LHCN-M2 (cell line): ENCODE data around the gene GLOD5. TPM values are rescaled to one million over a fixed set of nuclear protein-coding genes. Genes with fewer than 3 reads are reported as not detected.

Experiments
- DNase-seq: peaks from one replicate; pipeline ENCODE4 v3.0.0-alpha.2; 2012; ENCODE audit warnings: low read depth
- total RNA-seq: library from RNA; depleted of rRNA; stranded (reverse); fragments of >200 nt; gene quantifications from 2 replicates; pipeline ENCODE4 v1.2.3, GENCODE V29; 2014

The GLOD5 gene
- total RNA-seq, 1 experiment from 2014 or later, result not detected

GRCh38 chrX:48753708-48754228 lies 7.8 kb upstream of the GLOD5 start:
- no peak for DNase-seq

GRCh38 chrX:48754238-48754637 lies 7.3 kb upstream of the GLOD5 start:
- DNase-seq, result no peak

- DNase-seq, result no peak
These were observed 7.7 kb downstream of the GLOD5 start for GRCh38 chrX:48769230-48769629.

GRCh38 chrX:48770296-48770695 lies 8.7 kb downstream of the GLOD5 start:
- DNase-seq, result no peak

- DNase-seq, result no peak
These were observed 11.1 kb downstream of the GLOD5 start for GRCh38 chrX:48772602-48773001.

GRCh38 chrX:48776818-48777439 lies 15.4 kb downstream of the GLOD5 start:
- DNase-seq, result no peak

GRCh38 chrX:48779399-48779798 lies 17.9 kb downstream of the GLOD5 start:
- no peak for DNase-seq

GRCh38 chrX:48781705-48782104 lies 20.2 kb downstream of the GLOD5 start:
- DNase-seq, result no peak

GRCh38 chrX:48782216-48782615 lies 20.7 kb downstream of the GLOD5 start:
- no peak for DNase-seq

- DNase-seq, result no peak
These were observed 21.2 kb downstream of the GLOD5 start for GRCh38 chrX:48782795-48783194.

GRCh38 chrX:48784726-48785125 lies 23.2 kb downstream of the GLOD5 start:
- DNase-seq, result no peak

GRCh38 chrX:48785186-48785539 lies 23.6 kb downstream of the GLOD5 start:
- DNase-seq, result no peak

- no peak for DNase-seq
These were observed 24.1 kb downstream of the GLOD5 start for GRCh38 chrX:48785540-48786214.

- no peak for DNase-seq
These were observed 24.8 kb downstream of the GLOD5 start, which contains the start of gene GATA1 for GRCh38 chrX:48786341-48786800. Gene GATA1 (plus strand): TSS chrX:48786590. CDS start chrX:48791110, 4,520 bp downstream.

- DNase-seq, result no peak
These were observed 25.4 kb downstream of the GLOD5 start for GRCh38 chrX:48786825-48787504.

- DNase-seq, result no peak
These were observed 26.2 kb downstream of the GLOD5 start for GRCh38 chrX:48787505-48788443.

GRCh38 chrX:48789366-48790220 lies 28.0 kb downstream of the GLOD5 start:
- DNase-seq, result no peak

- DNase-seq, result no peak
These were observed 28.9 kb downstream of the GLOD5 start for GRCh38 chrX:48790477-48790876.

GRCh38 chrX:48791063-48791820 lies 29.7 kb downstream of the GLOD5 start:
- DNase-seq, result no peak

- DNase-seq, result no peak
These were observed 30.7 kb downstream of the GLOD5 start for GRCh38 chrX:48792219-48792618.
